Endodermal cell (in vitro differentiated cells): ENCODE data around the gene NUDCD3. TPM values are rescaled to one million over a fixed set of nuclear protein-coding genes. Genes with fewer than 3 reads are reported as not detected.
A peak's percentile ranks its signal among the peaks of the same experiment; 100 is the strongest.

Experiments used
- DNase-seq: peaks from one replicate; pipeline ENCODE4 v3.0.0-alpha.2; 2017
- H3K27ac ChIP-seq: 2 replicates; pipeline ENCODE4 v1.5.1; 2013; ENCODE audit warnings: mild to moderate bottlenecking, low read depth, low read length, moderate library complexity
- H3K27me3 ChIP-seq: 2 replicates; pipeline ENCODE4 v1.6.1; 2013; ENCODE audit warnings: mild to moderate bottlenecking, low read length, moderate library complexity; ENCODE audit not compliant: insufficient read depth, control insufficient read depth, poor library complexity, severe bottlenecking
- H3K36me3 ChIP-seq: 2 replicates; pipeline ENCODE4 v1.7.0; 2013; ENCODE audit warnings: mild to moderate bottlenecking, low read length, moderate library complexity; ENCODE audit not compliant: control insufficient read depth, insufficient read depth
- H3K4me1 ChIP-seq: one replicate; pipeline ENCODE4 v1.7.0; 2013; ENCODE audit warnings: low read length; ENCODE audit not compliant: control insufficient read depth, insufficient read depth
- H3K4me3 ChIP-seq: 2 replicates; pipeline ENCODE4 v1.5.1; 2013; ENCODE audit warnings: mild to moderate bottlenecking, low read length, moderate library complexity
- H3K9ac ChIP-seq: 2 replicates; pipeline ENCODE4 v1.6.1; 2013; ENCODE audit warnings: mild to moderate bottlenecking, low read length, moderate library complexity; ENCODE audit not compliant: poor library complexity, severe bottlenecking; ENCODE audit errors: extremely low read depth
- H3K9me3 ChIP-seq: 2 replicates; pipeline ENCODE4 v1.6.1; 2013; ENCODE audit warnings: mild to moderate bottlenecking, low read length, moderate library complexity; ENCODE audit not compliant: control insufficient read depth
- H3K27ac Mint-ChIP-seq: 2 replicates; pipeline ENCODE4 v1.8.0; 2020; ENCODE audit warnings: mixed read lengths
- H3K27me3 Mint-ChIP-seq: 2 replicates; pipeline ENCODE4 v1.8.0; 2021; ENCODE audit warnings: mild to moderate bottlenecking, mixed read lengths; ENCODE audit not compliant: insufficient read depth
- H3K36me3 Mint-ChIP-seq: 2 replicates; pipeline ENCODE4 v1.8.0; 2020; ENCODE audit warnings: low read depth, mixed read lengths
- H3K4me1 Mint-ChIP-seq: 2 replicates; pipeline ENCODE4 v1.8.0; 2020; ENCODE audit warnings: mixed read lengths
- H3K4me3 Mint-ChIP-seq: 2 replicates; pipeline ENCODE4 v1.8.0; 2020; ENCODE audit warnings: mild to moderate bottlenecking, moderate library complexity, mixed read lengths
- H3K9me3 Mint-ChIP-seq: 2 replicates; pipeline ENCODE4 v1.8.0; 2020; ENCODE audit warnings: mild to moderate bottlenecking, mixed read lengths
- WGBS, 2 experiments: methylation state at CpG; one replicate each; pipeline versions ENCODE4 v1.1.5 to v1.1.7; 2013; ENCODE audit warnings: missing lambda C conversion rate in 2 of 2, mixed read lengths in 1 of 2; ENCODE audit not compliant: insufficient coverage in 1 of 2, insufficient read length in 1 of 2; 5-methylcytosine and 5-hydroxymethylcytosine counted together
- total RNA-seq, 2 donors: library from RNA; stranded (reverse); fragmentation: NEBNext Ultra II Directional in 1 of 2; extraction: Animal tissue kit (Norgen Biotek cat#: 25700) in 1 of 2; gene quantifications; 2 replicates in 1 of 2; 3 replicates in 1 of 2; pipeline ENCODE4 v1.2.1, GENCODE V29; 2021
- TF ChIP-seq, protein P1 (sequence below): fragments of 200-600 bp; sonication (generic); conservative IDR thresholded peaks from 2 replicates; pipeline ENCODE4 v1.5.0; 2021; ENCODE audit warnings: antibody characterized with exemption, mild to moderate bottlenecking

Gene NUDCD3
- total RNA-seq, 2 donors from 2014 or later, result 80.8 to 116 TPM

DNA sequence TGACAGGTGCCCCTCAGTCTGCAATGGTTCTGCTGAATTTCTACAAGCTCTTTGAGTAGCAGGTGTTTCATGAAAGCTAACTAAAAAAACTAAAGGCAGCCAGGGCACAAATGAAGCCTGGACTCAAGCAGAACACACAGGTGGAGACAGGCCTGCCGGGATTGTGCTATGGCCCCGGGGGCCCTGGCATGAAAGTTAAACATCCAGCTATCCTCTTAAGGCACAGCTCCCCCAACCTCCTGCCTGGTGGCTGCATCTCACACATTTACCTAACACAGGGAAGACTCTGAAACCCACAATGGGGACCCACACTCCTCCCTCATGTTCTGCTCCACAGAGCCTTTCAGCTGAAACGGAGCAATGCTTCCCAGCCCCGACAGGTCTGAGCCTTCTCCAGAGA lies 88.8 kb downstream of the NUDCD3 start:
- WGBS, 2 experiments, result 93 to 97% methylated on average over 4 of the region's 4 CpGs

DNA sequence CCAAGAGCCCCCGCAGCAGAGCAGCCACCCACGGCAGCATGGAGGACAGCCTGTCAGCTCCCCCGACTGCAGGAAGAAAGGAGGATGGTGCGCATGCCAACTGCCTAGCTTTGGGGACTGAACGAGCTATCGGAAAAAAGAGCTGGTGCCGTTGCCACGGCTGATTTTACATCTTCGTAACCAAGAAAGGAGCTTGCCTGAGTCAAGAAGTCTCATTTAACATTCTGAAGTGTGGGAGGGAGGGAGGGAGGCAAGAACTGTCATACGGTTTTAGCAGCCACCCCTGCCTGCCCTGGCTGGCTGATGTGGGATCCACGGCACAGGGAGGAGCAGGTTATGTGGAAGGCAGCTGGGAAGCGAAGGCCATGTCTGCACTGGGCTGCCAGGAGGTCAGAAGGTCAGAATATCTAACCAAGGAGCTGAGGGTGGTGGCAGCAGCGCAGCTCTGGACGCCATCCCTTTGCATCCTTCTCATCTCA lies 90.4 kb downstream of the NUDCD3 start:
- no peak overlapping the region for H3K4me3 ChIP-seq
- H3K27ac Mint-ChIP-seq, result peak overlapping the region; percentile 69
- peak; percentile 38 for DNase-seq

More for the DNA sequence above, 88.8 kb downstream of the NUDCD3 start:
- Histone ChIP-seq H3K27me3 (no peaks in the 10 kb centered on the region), H3K27ac (no peak overlapping the region), H3K4me1 (peaks cover 11% of the 10 kb centered on the region), H3K36me3 (peaks cover 41% of the 10 kb centered on the region), H3K9me3 (no peaks in the 10 kb centered on the region), H3K9ac (no peak overlapping the region), H3K4me3 (no peak overlapping the region)
- H3K36me3 Mint-ChIP-seq, result peaks cover 19% of the 10 kb centered on the region
- no peaks in the 10 kb centered on the region for H3K27me3 Mint-ChIP-seq
- DNase-seq, result peak; percentile 30
- peaks cover 14% of the 10 kb centered on the region for H3K4me1 Mint-ChIP-seq
- H3K9me3 Mint-ChIP-seq, result no peaks in the 10 kb centered on the region
- TF ChIP-seq, protein P1, sequence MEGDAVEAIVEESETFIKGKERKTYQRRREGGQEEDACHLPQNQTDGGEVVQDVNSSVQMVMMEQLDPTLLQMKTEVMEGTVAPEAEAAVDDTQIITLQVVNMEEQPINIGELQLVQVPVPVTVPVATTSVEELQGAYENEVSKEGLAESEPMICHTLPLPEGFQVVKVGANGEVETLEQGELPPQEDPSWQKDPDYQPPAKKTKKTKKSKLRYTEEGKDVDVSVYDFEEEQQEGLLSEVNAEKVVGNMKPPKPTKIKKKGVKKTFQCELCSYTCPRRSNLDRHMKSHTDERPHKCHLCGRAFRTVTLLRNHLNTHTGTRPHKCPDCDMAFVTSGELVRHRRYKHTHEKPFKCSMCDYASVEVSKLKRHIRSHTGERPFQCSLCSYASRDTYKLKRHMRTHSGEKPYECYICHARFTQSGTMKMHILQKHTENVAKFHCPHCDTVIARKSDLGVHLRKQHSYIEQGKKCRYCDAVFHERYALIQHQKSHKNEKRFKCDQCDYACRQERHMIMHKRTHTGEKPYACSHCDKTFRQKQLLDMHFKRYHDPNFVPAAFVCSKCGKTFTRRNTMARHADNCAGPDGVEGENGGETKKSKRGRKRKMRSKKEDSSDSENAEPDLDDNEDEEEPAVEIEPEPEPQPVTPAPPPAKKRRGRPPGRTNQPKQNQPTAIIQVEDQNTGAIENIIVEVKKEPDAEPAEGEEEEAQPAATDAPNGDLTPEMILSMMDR, result no peak
- peak overlapping the region; percentile 9 for H3K27ac Mint-ChIP-seq
- H3K4me3 Mint-ChIP-seq, result no peak overlapping the region

DNA sequence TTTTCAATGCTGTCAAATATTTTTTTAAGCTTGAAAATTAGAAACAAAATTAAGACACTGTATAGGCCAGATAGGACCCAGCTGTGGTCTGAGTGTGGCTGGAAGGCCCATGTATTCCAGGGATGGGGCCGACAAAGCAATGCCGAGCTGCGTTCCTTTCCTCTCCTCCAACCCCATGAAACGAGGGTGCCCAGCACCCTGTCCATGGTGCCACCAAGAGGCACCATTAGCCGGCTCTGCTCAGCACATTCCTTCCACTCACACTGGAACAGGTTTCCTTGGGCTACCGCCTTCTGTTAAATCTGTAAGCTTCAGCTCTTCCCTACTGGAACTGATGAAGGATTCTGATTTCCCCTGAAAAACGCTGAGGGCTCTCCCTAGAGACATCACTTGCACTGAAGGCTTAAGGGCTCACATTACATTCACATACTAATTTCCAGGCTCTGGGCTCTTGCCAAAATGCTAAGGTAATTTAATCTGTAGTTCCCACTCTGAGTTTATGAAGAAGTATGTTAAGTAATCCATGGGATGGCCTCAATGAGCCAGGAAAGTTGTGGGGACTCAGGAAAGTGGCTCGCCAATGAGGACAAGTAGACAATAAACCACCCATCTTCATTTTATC lies 91.4 kb downstream of the NUDCD3 start:
- TF ChIP-seq, protein P1, result no peak
- Mint-ChIP-seq H3K27ac (no peak overlapping the region), H3K4me1 (peaks cover 11% of the 10 kb centered on the region), H3K4me3 (no peak overlapping the region), H3K9me3 (no peaks in the 10 kb centered on the region), H3K27me3 (no peaks in the 10 kb centered on the region), H3K36me3 (peaks cover 21% of the 10 kb centered on the region)
- Histone ChIP-seq H3K9ac (no peak overlapping the region), H3K4me3 (no peak overlapping the region), H3K27me3 (no peaks in the 10 kb centered on the region), H3K4me1 (peaks cover 11% of the 10 kb centered on the region), H3K27ac (no peak overlapping the region), H3K36me3 (peaks cover 44% of the 10 kb centered on the region), H3K9me3 (no peaks in the 10 kb centered on the region)
- 92 to 96% methylated on average over 6 to 7 of the region's 8 CpGs for WGBS, 2 experiments
- DNase-seq, result no peak

More for the DNA sequence above, 90.4 kb downstream of the NUDCD3 start:
- Histone ChIP-seq H3K36me3 (peaks cover 49% of the 10 kb centered on the region), H3K27me3 (no peaks in the 10 kb centered on the region), H3K4me1 (peaks cover 11% of the 10 kb centered on the region), H3K27ac (no peak overlapping the region), H3K9ac (no peak overlapping the region), H3K9me3 (no peaks in the 10 kb centered on the region)
- Mint-ChIP-seq H3K4me3 (no peak overlapping the region), H3K36me3 (peaks cover 25% of the 10 kb centered on the region), H3K4me1 (peaks cover 11% of the 10 kb centered on the region), H3K9me3 (no peaks in the 10 kb centered on the region), H3K27me3 (no peaks in the 10 kb centered on the region)
- WGBS, 2 experiments, result 92 to 95% methylated on average over 13 to 14 of the region's 14 CpGs
- TF ChIP-seq, protein P1, result no peak
